ENCODE data around the gene ITGB3.

DNA sequence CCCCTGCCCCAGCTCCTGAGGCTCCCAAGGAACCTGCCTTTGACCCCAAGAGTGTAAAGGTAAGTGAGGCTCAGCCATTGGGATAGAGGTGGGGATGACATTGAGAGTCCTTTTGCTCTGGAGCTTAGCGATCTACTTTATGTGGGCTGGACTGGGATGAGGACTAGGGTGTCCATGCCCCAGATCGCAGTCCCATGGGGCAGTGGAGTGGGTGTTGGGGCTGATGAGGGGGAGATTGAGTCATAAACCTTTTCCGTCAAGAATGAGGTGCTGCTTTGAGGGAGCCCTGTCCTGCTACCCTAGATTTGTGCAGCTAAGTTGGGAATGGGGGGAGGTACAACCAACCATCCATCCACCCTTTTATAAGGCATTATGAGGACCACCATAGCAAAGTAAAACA lies 44.1 kb upstream of the ITGB3 start:
- TF ChIP-seq, protein P1, sequence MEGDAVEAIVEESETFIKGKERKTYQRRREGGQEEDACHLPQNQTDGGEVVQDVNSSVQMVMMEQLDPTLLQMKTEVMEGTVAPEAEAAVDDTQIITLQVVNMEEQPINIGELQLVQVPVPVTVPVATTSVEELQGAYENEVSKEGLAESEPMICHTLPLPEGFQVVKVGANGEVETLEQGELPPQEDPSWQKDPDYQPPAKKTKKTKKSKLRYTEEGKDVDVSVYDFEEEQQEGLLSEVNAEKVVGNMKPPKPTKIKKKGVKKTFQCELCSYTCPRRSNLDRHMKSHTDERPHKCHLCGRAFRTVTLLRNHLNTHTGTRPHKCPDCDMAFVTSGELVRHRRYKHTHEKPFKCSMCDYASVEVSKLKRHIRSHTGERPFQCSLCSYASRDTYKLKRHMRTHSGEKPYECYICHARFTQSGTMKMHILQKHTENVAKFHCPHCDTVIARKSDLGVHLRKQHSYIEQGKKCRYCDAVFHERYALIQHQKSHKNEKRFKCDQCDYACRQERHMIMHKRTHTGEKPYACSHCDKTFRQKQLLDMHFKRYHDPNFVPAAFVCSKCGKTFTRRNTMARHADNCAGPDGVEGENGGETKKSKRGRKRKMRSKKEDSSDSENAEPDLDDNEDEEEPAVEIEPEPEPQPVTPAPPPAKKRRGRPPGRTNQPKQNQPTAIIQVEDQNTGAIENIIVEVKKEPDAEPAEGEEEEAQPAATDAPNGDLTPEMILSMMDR (IDR thresholded peaks at IDR 0.05), result no peak
- no peak for TF ChIP-seq POLR2A (IDR thresholded peaks at IDR 0.05)

Data from uterus (tissue), 2 donors.